Right ventricle myocardium superior (tissue), 1 donor: ENCODE data around the gene KIZ. TPM values are rescaled to one million over a fixed set of nuclear protein-coding genes. Genes with fewer than 3 reads are reported as not detected.

Experiments
- ATAC-seq: fragments of 200-7000 bp; cut with Tn5 transposase; one replicate; pipeline ENCODE4 v1.9.1; 2020; ENCODE audit warnings: mild to moderate bottlenecking; ENCODE audit not compliant: poor library complexity
- DNase-seq: peaks from one replicate; pipeline ENCODE4 v3.0.0-alpha.2; 2020
- intact Hi-C: fragments of 100-400 bp; cut with DNase I; formaldehyde crosslinking; loops from one replicate; pipeline ENCODE4 v1.11.2; 2022
- total RNA-seq: library from RNA; stranded (reverse); fragmentation: NEBNext Ultra II Directional; extraction: Animal tissue kit (Norgen Biotek cat#: 25700); gene quantifications from one replicate; pipeline ENCODE4 v1.2.1, GENCODE V29; 2021
- donor health status: DM: no; HTN: yes; CAD: no; lungs with severe emphysema.

The KIZ gene
- total RNA-seq, 1 donor from 2014 or later, result 35.7 TPM

GRCh38 chr20:21273755-21274386 lies 148.0 kb downstream of the KIZ start:
- DNase-seq (no peak), ATAC-seq (no peak)
- intact Hi-C loops, result no loop called here

DNA sequence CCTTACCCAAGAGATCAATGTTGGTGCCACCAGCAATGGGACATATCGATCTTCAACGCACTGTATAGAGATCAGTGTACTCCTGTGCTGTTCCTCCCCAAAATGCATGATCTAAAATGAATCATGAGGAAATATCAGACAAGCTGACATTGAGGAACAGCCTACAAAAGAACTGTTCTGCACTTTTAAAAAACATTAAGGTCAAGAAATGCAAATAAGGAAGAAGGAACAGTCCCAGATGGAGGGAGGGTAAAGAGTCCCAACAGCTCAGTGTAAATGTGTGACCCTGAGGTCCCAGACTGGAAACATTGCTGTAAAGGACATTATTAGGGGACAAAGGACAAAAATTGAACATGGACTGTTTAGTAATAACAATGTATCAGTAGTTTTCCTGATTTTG lies 152.9 kb downstream of the KIZ start:
- ATAC-seq (no peak), DNase-seq (no peak)
- intact Hi-C loops, result no loop called here

DNA sequence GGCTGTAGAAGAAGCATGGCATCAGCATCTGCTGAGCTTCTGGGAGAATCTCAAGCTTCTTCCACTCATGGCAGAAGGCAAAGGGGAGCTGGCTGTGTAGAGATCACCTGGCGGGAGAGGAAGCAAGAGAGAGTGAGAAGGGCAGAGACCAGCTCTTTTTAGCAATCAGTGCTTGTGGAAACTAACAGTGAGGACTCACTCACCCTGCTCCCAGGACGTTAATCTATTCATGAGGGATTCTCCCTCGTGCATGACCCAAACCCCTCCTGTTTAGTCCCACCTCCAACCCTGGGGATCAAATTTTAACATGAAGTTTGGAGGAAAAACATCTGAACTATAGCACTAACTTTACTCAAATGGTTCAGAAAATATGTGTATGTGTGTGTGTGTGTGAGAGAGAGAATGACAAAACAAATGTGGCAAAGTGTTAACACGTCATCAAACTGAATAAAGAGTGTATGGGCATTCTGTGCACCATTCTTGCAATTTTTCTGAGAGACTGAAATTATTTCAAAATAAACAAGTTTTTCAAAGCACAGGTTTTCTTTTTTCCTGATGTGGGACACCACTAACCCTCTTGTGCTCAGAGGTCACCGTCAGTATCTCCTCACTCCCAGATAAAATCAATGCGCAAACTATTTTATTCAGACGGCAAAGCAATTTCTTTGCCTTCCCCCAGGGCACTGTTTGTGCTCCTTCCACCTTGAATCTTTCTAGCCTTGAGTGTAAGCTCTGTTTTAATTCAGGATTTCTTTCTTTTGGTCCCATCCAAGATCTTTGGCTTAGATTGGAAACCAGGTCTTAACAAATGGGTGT lies 154.0 kb downstream of the KIZ start:
- intact Hi-C loops, result no loop called here
- no peak for ATAC-seq

GRCh38 chr20:21280522-21281016 lies 154.7 kb downstream of the KIZ start:
- DNase-seq (no peak), ATAC-seq (no peak)
- intact Hi-C loops, result no loop called here

More for the DNA sequence above, 154.0 kb downstream of the KIZ start:
- no peak for DNase-seq

GRCh38 chr20:21286775-21287174 lies 160.9 kb downstream of the KIZ start:
- intact Hi-C loops, result no loop called here
- no peak for DNase-seq
- ATAC-seq, result no peak

DNA sequence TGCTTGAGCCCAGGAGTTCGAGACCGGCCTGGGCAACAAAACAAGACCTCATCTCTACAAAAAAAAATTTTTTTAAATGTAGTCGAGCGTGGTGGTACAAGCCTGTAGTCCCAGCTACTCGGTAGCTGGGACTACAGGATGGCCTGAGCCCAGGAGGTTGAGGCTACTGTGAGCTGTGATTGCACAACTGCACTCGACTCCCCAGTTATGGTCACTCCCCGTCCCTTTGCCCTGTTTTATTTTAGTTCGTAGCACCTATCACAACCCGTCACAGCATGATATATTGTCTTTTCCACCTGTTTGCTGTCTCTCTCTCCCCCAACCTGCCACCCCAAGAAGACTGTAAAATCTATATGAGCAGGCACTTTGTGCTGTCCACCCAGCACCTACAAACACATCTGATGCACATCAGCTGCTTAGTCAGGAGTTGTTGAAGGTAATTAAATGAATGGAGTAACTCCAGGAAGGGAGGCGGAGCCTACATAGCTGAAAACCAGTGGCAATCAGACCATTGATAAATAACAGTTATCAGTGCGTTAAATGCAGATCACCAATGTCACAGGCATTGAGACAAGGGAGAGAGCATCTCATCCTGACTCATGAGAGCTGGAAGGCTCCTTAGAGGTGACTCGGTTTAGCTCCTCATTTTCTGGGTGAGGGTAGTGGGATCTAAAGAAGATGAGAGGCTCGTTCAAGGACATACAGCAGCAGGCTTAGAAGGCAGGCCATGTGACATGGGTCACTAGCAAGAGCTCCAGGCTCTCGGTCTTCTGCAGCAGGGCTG lies 162.9 kb downstream of the KIZ start:
- DNase-seq (no peak), ATAC-seq (no peak)
- intact Hi-C loops, result no loop called here

DNA sequence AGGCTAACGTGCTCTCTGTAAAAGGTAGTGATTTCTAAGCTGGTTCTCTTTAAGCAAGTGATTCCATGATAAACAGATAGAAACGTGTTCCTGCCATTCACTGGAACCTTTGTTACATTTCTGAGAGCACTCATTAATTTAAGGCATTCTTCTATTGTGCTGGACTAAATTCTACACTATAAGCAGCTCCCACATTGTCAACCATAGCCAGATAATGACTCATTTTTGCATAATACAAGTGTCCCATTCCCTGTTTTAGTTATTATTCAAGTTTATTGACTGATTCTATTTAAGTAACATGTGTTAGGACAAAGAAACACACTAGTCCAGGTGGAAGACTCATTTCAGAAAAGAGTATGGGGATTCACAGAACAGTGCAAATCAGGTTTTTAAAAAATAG lies 163.8 kb downstream of the KIZ start:
- no peak for DNase-seq
- ATAC-seq, result no peak
- intact Hi-C loops, result no loop called here

DNA sequence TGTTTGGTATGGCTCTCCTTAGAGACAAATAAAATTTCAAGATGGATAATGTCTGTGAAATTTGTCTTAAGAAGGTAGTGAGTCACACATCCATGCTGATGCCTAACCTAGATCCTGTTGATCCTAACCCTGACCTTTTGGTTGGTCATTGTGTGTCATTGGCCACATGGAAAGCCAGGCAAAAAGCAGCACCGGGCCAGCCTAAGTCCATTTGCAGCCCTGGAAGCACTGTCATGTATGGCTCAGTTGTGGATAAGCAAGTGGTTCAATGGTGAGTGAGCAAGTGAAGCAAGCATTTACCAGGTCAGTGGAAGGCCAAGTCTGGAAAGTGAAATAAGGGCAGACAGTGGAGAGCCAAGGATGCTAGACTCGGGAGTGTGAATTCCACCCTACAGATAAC lies 165.1 kb downstream of the KIZ start:
- ATAC-seq (no peak), DNase-seq (no peak)
- intact Hi-C loops, result no loop called here

DNA sequence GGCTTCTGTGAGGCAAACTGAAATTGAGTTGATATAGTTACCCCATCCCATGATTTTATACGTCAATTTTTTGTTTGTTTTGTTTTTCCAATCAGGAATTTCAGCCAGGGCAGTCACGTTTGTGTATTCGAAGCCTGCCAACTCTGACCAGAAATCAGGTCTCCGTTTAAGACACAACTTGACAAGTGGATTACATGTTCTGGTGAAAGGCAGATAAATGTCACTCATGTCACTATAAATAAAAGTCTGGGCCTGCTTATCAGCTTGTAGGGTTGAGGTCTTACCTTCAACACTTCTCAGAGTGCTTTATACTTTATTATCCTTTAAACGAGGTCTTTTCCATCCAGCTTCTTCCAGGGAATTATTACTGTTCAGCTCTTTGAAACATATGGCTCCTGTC lies 168.9 kb downstream of the KIZ start:
- intact Hi-C loops, result no loop called here
- peak; percentile 68 for ATAC-seq
- DNase-seq, result no peak

Other genes starting within 250 kb of the KIZ start
- gene LINC00237, start 19.7 kb upstream of the KIZ start, total RNA-seq, result not detected
- 31.7 TPM for gene XRN2, start 177.2 kb downstream of the KIZ start, total RNA-seq